HepG2 (cell line): Measurements from ENCODE around the gene SLAMF6. TPM values are rescaled to one million over a fixed set of nuclear protein-coding genes. Genes with fewer than 3 reads are reported as not detected.

Experiments used
- ATAC-seq: fragments of 200-7000 bp; cut with Tn5 transposase; 3 replicates; pipeline ENCODE4 v1.9.1; 2020; ENCODE audit warnings: mild to moderate bottlenecking, moderate library complexity
- BruUV-seq: library from RNA; stranded (reverse); fragments of 400-500 nt; replicated peaks from 2 replicates; lab custom pipeline; 2021; lab: Mats Ljungman, UMichigan
- CTCF ChIA-PET: fragments of 300-600 bp; formaldehyde crosslinking; extraction: SDS; loops from one replicate; lab custom pipeline; 2021; ENCODE audit warnings: low total read pairs, inconsistent platforms, low intra/inter-chr PET ratio; lab: Yijun Ruan, JAX
- POLR2A ChIA-PET: fragments of 350-600 bp; sonication (Branson Sonifier 250); formaldehyde crosslinking; loops from one replicate; lab custom pipeline; 2020; ENCODE audit warnings: antibody characterized with exemption, inconsistent platforms; lab: Yijun Ruan, JAX
- DNase-seq: peaks from one replicate; pipeline ENCODE4 v3.0.0-alpha.2; 2015; ENCODE audit warnings: low spot score
- FAIRE-seq: peaks from 3 replicates; lab custom pipeline; 2011; peaks lifted over from hg19 to GRCh38; lab: Jason Lieb, UNC
- H2AFZ ChIP-seq: one replicate; pipeline ENCODE4 v1.6.1; 2011; ENCODE audit warnings: low read length, inconsistent platforms
- H3K27ac ChIP-seq: fragments of 300-600 bp; 3 replicates; pipeline ENCODE4 v1.8.0; 2011; ENCODE audit warnings: mixed run types, mild to moderate bottlenecking, mixed read lengths, low read length, inconsistent platforms; ENCODE audit not compliant: insufficient read depth; ENCODE audit errors: extremely low read length
- H3K27me3 ChIP-seq, 2 experiments: fragments of 200-600 bp in 1 of 2; 2 replicates in 1 of 2; 3 replicates in 1 of 2; pipeline versions ENCODE4 v1.6.0 to v1.8.0; 2011; ENCODE audit warnings: low read length in 2 of 2, mild to moderate bottlenecking in 2 of 2, moderate library complexity in 2 of 2, inconsistent platforms in 1 of 2; ENCODE audit not compliant: insufficient read depth in 2 of 2, control insufficient read depth in 1 of 2
- H3K36me3 ChIP-seq, 2 experiments: fragments of 200-600 bp in 1 of 2; replicated peaks in 1 of 2; 2 replicates in 1 of 2; 3 replicates in 1 of 2; pipeline versions ENCODE4 v1.5.1 to v1.8.0; 2011; ENCODE audit warnings: low read length in 2 of 2, inconsistent platforms in 1 of 2; ENCODE audit not compliant: insufficient read depth in 2 of 2, control insufficient read depth in 1 of 2
- H3K4me1 ChIP-seq: 2 replicates; pipeline ENCODE4 v1.5.1; 2012; ENCODE audit warnings: low read length, inconsistent platforms; ENCODE audit not compliant: insufficient read depth
- H3K4me2 ChIP-seq: 2 replicates; pipeline ENCODE4 v1.6.0; 2011; ENCODE audit warnings: low read depth, low read length, inconsistent platforms
- H3K4me3 ChIP-seq, 3 experiments: fragments of 200-600 bp in 1 of 3; sonication (generic), shearing (Covaris generic) in 1 of 3; replicated peaks in 1 of 3; 2 replicates each; pipeline ENCODE4 v1.5.1; 2011 to 2016; ENCODE audit warnings: low read length in 3 of 3, inconsistent platforms in 2 of 3, low read depth in 2 of 3, mild to moderate bottlenecking in 2 of 3, control low read depth in 1 of 3, mixed read lengths in 1 of 3; ENCODE audit not compliant: insufficient read depth in 1 of 3
- H3K79me2 ChIP-seq: one replicate; pipeline ENCODE4 v1.6.1; 2011; ENCODE audit warnings: low read length, inconsistent platforms; ENCODE audit not compliant: insufficient read depth
- H3K9ac ChIP-seq: 2 replicates; pipeline ENCODE4 v1.6.0; 2011; ENCODE audit warnings: mild to moderate bottlenecking, low read depth, low read length, inconsistent platforms; ENCODE audit not compliant: insufficient read depth
- H3K9me3 ChIP-seq: 2 replicates; pipeline ENCODE4 v1.5.1; 2012; ENCODE audit warnings: mild to moderate bottlenecking, low read length
- H4K20me1 ChIP-seq: 2 replicates; pipeline ENCODE4 v1.6.0; 2011; ENCODE audit warnings: inconsistent platforms, mild to moderate bottlenecking, low read length, moderate library complexity; ENCODE audit not compliant: insufficient read depth
- ATM ChIP-seq: fragments of 450-650 bp; IDR thresholded peaks from 2 replicates; pipeline ENCODE4 v1.7.1; 2017; ENCODE audit warnings: mild to moderate bottlenecking, borderline replicate concordance
- CENPX ChIP-seq: sonication (generic); formaldehyde crosslinking; IDR thresholded peaks from 2 replicates; pipeline ENCODE4 v1.9.0; 2021; ENCODE audit warnings: mild to moderate bottlenecking, missing genetic modification reagents, moderate library complexity
- KAT2B ChIP-seq: fragments of 150-350 bp; IDR thresholded peaks from 2 replicates; pipeline ENCODE4 v1.6.1; 2014; ENCODE audit warnings: low read depth, low read length, borderline replicate concordance
- MEIS2 ChIP-seq: sonication (generic); formaldehyde crosslinking; IDR thresholded peaks from 2 replicates; pipeline ENCODE4 v1.9.0; 2021; ENCODE audit warnings: mild to moderate bottlenecking, missing genetic modification reagents
- MLLT10 ChIP-seq: sonication (generic); formaldehyde crosslinking; IDR thresholded peaks from 2 replicates; pipeline ENCODE4 v1.4.0; 2020; ENCODE audit warnings: missing genetic modification reagents
- PPARG ChIP-seq: conservative IDR thresholded peaks from 2 replicates; pipeline ENCODE4 v1.6.1; 2016; ENCODE audit warnings: missing biosample characterization, missing genetic modification reagents
- SMARCE1 ChIP-seq: fragments of 450-650 bp; IDR thresholded peaks from 2 replicates; pipeline ENCODE4 v1.6.1; 2017; ENCODE audit warnings: borderline replicate concordance
- SMYD3 ChIP-seq: sonication (generic); formaldehyde crosslinking; IDR thresholded peaks from 2 replicates; pipeline ENCODE4 v1.8.1; 2023; ENCODE audit warnings: mild to moderate bottlenecking, missing genetic modification reagents
- XRCC5 ChIP-seq: fragments of 200-400 bp; formaldehyde crosslinking; optimal IDR thresholded peaks from 2 replicates; pipeline ENCODE3; 2017; ENCODE audit warnings: mild to moderate bottlenecking, low read length
- ZBTB3 ChIP-seq: sonication (generic); formaldehyde crosslinking; IDR thresholded peaks from 2 replicates; pipeline ENCODE4 v1.4.0; 2020; ENCODE audit warnings: low read depth, mild to moderate bottlenecking, moderate library complexity, missing genetic modification reagents, borderline replicate concordance
- ZNF720 ChIP-seq: sonication (generic); formaldehyde crosslinking; IDR thresholded peaks from 2 replicates; pipeline ENCODE4 v1.4.0; 2020; ENCODE audit warnings: missing genetic modification reagents
- WGBS: methylation state at CpG from one replicate; pipeline ENCODE4 v1.1.6; 2017; ENCODE audit warnings: low lambda C conversion rate; 5-methylcytosine and 5-hydroxymethylcytosine counted together
- in situ Hi-C: cut with HindIII; loops from 2 replicates; pipeline ENCODE4 v1.10.0; 2017; ENCODE audit warnings: low pct_unique_long_range_greater_than_20kb; ENCODE audit not compliant: extremely low pct_ligation_motif_present
- intact Hi-C: fragments of 100-400 bp; cut with micrococcal nuclease; formaldehyde crosslinking; loops from one replicate; pipeline ENCODE4 v1.10.0; 2022; ENCODE audit not compliant: unreplicated experiment
- polyA plus RNA-seq, 8 experiments: library from polyadenylated mRNA; depleted of rRNA in 3 of 8; stranded (reverse) in 7 of 8; unstranded in 1 of 8; fragments of >200 nt; fragmentation: Illumina TruSeq in 4 of 8; extraction: Trizol in 4 of 8; gene quantifications; 2 replicates each; pipeline versions ENCODE4 v1.2.1 to v1.2.3, GENCODE V29; 2011 to 2016; ENCODE audit warnings: low read depth in 4 of 8, missing spikeins in 1 of 8, mixed read lengths in 1 of 8; ENCODE audit not compliant: insufficient read depth in 1 of 8
- total RNA-seq, 5 experiments: library from RNA; depleted of rRNA; stranded (reverse); fragments of >200 nt; fragmentation: Illumina TruSeq; extraction: Trizol; gene quantifications; 2 replicates each; pipeline ENCODE4 v1.2.3, GENCODE V29; 2016; ENCODE audit warnings: low read depth in 1 of 5
- TF ChIP-seq, protein P1 (sequence below): sonication (generic); formaldehyde crosslinking; IDR thresholded peaks from 2 replicates; pipeline ENCODE4 v1.5.1; 2020; ENCODE audit warnings: mild to moderate bottlenecking, missing genetic modification reagents, moderate library complexity
- TF ChIP-seq, protein P2 (sequence below): sonication (generic); formaldehyde crosslinking; IDR thresholded peaks from 2 replicates; pipeline ENCODE4 v1.9.0; 2022; ENCODE audit warnings: low read depth, missing genetic modification reagents
- TF ChIP-seq, protein P3 (sequence below): sonication (generic); formaldehyde crosslinking; IDR thresholded peaks from 2 replicates; pipeline ENCODE4 v1.9.0; 2021; ENCODE audit warnings: missing genetic modification reagents, borderline replicate concordance

The SLAMF6 gene
- total and polyA plus RNA-seq, 2 of the 13 experiments (the other 11 are each of a cell fraction or from before 2014, with no cell fraction given), result not detected

DNA sequence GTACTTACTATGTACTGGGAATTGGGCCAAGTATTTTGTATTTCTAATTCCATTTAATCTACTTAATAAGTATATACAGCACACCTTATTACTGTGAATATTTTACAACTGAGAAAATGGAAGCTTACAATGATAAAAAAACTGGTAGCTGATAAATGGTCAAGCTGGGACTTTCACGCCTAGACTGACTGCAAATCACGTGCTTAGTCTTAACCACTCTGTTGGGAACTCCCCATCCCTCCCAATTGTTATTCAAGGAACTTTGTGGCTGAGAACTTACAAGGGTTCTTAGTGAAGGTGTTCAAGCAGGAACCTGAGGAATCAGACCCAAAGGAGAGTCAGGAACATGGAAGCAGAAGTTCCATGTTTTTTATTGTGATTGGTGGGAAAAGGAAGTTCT is 29.4 kb upstream of the SLAMF6 start:
- H3K9me3 ChIP-seq, result no peaks in the 10 kb centered on the region
- 20% methylated on average over 2 of the region's 2 CpGs for WGBS
- ATAC-seq (no peak), DNase-seq (no peak), FAIRE-seq (no peak)
- ChIA-PET POLR2A (no interaction called here), CTCF (no interaction called here)
- H3K4me3 ChIP-seq, result no peak overlapping the region
- in situ Hi-C loops (no loop called here), intact Hi-C loops (no loop called here)
- no peak overlapping the region for H2AFZ ChIP-seq
- H4K20me1 ChIP-seq, result no peaks in the 10 kb centered on the region
- H3K27me3 ChIP-seq, result no peaks in the 10 kb centered on the region
- no peak overlapping the region for H3K9ac ChIP-seq
- BruUV-seq, result no TSS peak
- no peaks in the 10 kb centered on the region for H3K36me3 ChIP-seq
- no peak overlapping the region for H3K4me2 ChIP-seq
- H3K27ac ChIP-seq, result no peak overlapping the region
- no peaks in the 10 kb centered on the region for H3K4me1 ChIP-seq
- H3K79me2 ChIP-seq, result no peaks in the 10 kb centered on the region
- TF ChIP-seq ZBTB3 (no peak), MEIS2 (no peak), ATM (no peak), ZNF720 (no peak), SMARCE1 (no peak), KAT2B (no peak), SMYD3 (CRISPR knock-in tag) (no peak), MLLT10 (no peak), PPARG (CRISPR knock-in tag) (no peak), CENPX (CRISPR knock-in tag) (no peak), XRCC5 (no peak)
- TF ChIP-seq, protein P1, sequence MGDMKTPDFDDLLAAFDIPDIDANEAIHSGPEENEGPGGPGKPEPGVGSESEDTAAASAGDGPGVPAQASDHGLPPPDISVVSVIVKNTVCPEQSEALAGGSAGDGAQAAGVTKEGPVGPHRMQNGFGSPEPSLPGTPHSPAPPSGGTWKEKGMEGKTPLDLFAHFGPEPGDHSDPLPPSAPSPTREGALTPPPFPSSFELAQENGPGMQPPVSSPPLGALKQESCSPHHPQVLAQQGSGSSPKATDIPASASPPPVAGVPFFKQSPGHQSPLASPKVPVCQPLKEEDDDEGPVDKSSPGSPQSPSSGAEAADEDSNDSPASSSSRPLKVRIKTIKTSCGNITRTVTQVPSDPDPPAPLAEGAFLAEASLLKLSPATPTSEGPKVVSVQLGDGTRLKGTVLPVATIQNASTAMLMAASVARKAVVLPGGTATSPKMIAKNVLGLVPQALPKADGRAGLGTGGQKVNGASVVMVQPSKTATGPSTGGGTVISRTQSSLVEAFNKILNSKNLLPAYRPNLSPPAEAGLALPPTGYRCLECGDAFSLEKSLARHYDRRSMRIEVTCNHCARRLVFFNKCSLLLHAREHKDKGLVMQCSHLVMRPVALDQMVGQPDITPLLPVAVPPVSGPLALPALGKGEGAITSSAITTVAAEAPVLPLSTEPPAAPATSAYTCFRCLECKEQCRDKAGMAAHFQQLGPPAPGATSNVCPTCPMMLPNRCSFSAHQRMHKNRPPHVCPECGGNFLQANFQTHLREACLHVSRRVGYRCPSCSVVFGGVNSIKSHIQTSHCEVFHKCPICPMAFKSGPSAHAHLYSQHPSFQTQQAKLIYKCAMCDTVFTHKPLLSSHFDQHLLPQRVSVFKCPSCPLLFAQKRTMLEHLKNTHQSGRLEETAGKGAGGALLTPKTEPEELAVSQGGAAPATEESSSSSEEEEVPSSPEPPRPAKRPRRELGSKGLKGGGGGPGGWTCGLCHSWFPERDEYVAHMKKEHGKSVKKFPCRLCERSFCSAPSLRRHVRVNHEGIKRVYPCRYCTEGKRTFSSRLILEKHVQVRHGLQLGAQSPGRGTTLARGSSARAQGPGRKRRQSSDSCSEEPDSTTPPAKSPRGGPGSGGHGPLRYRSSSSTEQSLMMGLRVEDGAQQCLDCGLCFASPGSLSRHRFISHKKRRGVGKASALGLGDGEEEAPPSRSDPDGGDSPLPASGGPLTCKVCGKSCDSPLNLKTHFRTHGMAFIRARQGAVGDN (CRISPR knock-in tag), result no peak
- TF ChIP-seq, protein P2, sequence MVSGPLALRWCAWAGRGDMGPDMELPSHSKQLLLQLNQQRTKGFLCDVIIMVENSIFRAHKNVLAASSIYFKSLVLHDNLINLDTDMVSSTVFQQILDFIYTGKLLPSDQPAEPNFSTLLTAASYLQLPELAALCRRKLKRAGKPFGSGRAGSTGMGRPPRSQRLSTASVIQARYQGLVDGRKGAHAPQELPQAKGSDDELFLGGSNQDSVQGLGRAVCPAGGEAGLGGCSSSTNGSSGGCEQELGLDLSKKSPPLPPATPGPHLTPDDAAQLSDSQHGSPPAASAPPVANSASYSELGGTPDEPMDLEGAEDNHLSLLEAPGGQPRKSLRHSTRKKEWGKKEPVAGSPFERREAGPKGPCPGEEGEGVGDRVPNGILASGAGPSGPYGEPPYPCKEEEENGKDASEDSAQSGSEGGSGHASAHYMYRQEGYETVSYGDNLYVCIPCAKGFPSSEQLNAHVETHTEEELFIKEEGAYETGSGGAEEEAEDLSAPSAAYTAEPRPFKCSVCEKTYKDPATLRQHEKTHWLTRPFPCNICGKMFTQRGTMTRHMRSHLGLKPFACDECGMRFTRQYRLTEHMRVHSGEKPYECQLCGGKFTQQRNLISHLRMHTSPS (CRISPR knock-in tag), result no peak
- TF ChIP-seq, protein P3, sequence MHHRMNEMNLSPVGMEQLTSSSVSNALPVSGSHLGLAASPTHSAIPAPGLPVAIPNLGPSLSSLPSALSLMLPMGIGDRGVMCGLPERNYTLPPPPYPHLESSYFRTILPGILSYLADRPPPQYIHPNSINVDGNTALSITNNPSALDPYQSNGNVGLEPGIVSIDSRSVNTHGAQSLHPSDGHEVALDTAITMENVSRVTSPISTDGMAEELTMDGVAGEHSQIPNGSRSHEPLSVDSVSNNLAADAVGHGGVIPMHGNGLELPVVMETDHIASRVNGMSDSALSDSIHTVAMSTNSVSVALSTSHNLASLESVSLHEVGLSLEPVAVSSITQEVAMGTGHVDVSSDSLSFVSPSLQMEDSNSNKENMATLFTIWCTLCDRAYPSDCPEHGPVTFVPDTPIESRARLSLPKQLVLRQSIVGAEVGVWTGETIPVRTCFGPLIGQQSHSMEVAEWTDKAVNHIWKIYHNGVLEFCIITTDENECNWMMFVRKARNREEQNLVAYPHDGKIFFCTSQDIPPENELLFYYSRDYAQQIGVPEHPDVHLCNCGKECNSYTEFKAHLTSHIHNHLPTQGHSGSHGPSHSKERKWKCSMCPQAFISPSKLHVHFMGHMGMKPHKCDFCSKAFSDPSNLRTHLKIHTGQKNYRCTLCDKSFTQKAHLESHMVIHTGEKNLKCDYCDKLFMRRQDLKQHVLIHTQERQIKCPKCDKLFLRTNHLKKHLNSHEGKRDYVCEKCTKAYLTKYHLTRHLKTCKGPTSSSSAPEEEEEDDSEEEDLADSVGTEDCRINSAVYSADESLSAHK, result no peak
